Endodermal cell (in vitro differentiated cells): ENCODE results near the gene MICB. TPM values are rescaled to one million over a fixed set of nuclear protein-coding genes. Genes with fewer than 3 reads are reported as not detected.

Experiments used
- DNase-seq: peaks from one replicate; pipeline ENCODE4 v3.0.0-alpha.2; 2017
- H3K27ac ChIP-seq: 2 replicates; pipeline ENCODE4 v1.5.1; 2013; ENCODE audit warnings: mild to moderate bottlenecking, low read depth, low read length, moderate library complexity
- H3K27me3 ChIP-seq: 2 replicates; pipeline ENCODE4 v1.6.1; 2013; ENCODE audit warnings: mild to moderate bottlenecking, low read length, moderate library complexity; ENCODE audit not compliant: insufficient read depth, control insufficient read depth, poor library complexity, severe bottlenecking
- H3K36me3 ChIP-seq: 2 replicates; pipeline ENCODE4 v1.7.0; 2013; ENCODE audit warnings: mild to moderate bottlenecking, low read length, moderate library complexity; ENCODE audit not compliant: control insufficient read depth, insufficient read depth
- H3K4me1 ChIP-seq: one replicate; pipeline ENCODE4 v1.7.0; 2013; ENCODE audit warnings: low read length; ENCODE audit not compliant: control insufficient read depth, insufficient read depth
- H3K4me3 ChIP-seq: 2 replicates; pipeline ENCODE4 v1.5.1; 2013; ENCODE audit warnings: mild to moderate bottlenecking, low read length, moderate library complexity
- H3K9ac ChIP-seq: 2 replicates; pipeline ENCODE4 v1.6.1; 2013; ENCODE audit warnings: mild to moderate bottlenecking, low read length, moderate library complexity; ENCODE audit not compliant: poor library complexity, severe bottlenecking; ENCODE audit errors: extremely low read depth
- H3K9me3 ChIP-seq: 2 replicates; pipeline ENCODE4 v1.6.1; 2013; ENCODE audit warnings: mild to moderate bottlenecking, low read length, moderate library complexity; ENCODE audit not compliant: control insufficient read depth
- H3K27ac Mint-ChIP-seq: 2 replicates; pipeline ENCODE4 v1.8.0; 2020; ENCODE audit warnings: mixed read lengths
- H3K27me3 Mint-ChIP-seq: 2 replicates; pipeline ENCODE4 v1.8.0; 2021; ENCODE audit warnings: mild to moderate bottlenecking, mixed read lengths; ENCODE audit not compliant: insufficient read depth
- H3K36me3 Mint-ChIP-seq: 2 replicates; pipeline ENCODE4 v1.8.0; 2020; ENCODE audit warnings: low read depth, mixed read lengths
- H3K4me1 Mint-ChIP-seq: 2 replicates; pipeline ENCODE4 v1.8.0; 2020; ENCODE audit warnings: mixed read lengths
- H3K4me3 Mint-ChIP-seq: 2 replicates; pipeline ENCODE4 v1.8.0; 2020; ENCODE audit warnings: mild to moderate bottlenecking, moderate library complexity, mixed read lengths
- H3K9me3 Mint-ChIP-seq: 2 replicates; pipeline ENCODE4 v1.8.0; 2020; ENCODE audit warnings: mild to moderate bottlenecking, mixed read lengths
- WGBS, 2 experiments: methylation state at CpG; one replicate each; pipeline versions ENCODE4 v1.1.5 to v1.1.7; 2013; ENCODE audit warnings: missing lambda C conversion rate in 2 of 2, mixed read lengths in 1 of 2; ENCODE audit not compliant: insufficient coverage in 1 of 2, insufficient read length in 1 of 2; 5-methylcytosine and 5-hydroxymethylcytosine counted together
- total RNA-seq, 2 donors: library from RNA; stranded (reverse); fragmentation: NEBNext Ultra II Directional in 1 of 2; extraction: Animal tissue kit (Norgen Biotek cat#: 25700) in 1 of 2; gene quantifications; 2 replicates in 1 of 2; 3 replicates in 1 of 2; pipeline ENCODE4 v1.2.1, GENCODE V29; 2021
- TF ChIP-seq, protein P1 (sequence below): fragments of 200-600 bp; sonication (generic); conservative IDR thresholded peaks from 2 replicates; pipeline ENCODE4 v1.5.0; 2021; ENCODE audit warnings: antibody characterized with exemption, mild to moderate bottlenecking

Gene MICB
- total RNA-seq, 2 donors from 2014 or later: 8.2 to 8.5 TPM

DNA sequence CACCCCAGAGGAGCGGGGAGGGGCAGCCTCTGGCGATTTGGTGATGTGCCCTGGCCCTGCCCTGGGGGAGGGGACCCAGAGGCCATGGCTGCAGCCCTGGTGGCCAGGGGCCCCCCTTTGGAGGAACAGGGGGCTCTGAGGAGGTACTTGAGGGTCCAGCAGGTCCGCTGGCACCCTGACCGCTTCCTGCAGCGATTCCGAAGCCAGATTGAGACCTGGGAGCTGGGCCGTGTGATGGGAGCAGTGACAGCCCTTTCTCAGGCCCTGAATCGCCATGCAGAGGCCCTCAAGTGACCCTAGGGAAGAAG, 60.3 kb downstream of the MICB start:
- no peak overlapping the region for H3K27ac ChIP-seq
- 92 to 100% methylated on average over 5 to 8 of the region's 8 CpGs for WGBS, 2 experiments
- H3K4me3 ChIP-seq: no peak overlapping the region
- H3K9ac ChIP-seq: no peak overlapping the region
- no peak for DNase-seq
- H3K27ac Mint-ChIP-seq: no peak overlapping the region
- H3K4me1 ChIP-seq: no peaks in the 10 kb centered on the region
- no peak overlapping the region for H3K4me3 Mint-ChIP-seq
- no peaks in the 10 kb centered on the region for H3K9me3 Mint-ChIP-seq
- TF ChIP-seq, protein P1, sequence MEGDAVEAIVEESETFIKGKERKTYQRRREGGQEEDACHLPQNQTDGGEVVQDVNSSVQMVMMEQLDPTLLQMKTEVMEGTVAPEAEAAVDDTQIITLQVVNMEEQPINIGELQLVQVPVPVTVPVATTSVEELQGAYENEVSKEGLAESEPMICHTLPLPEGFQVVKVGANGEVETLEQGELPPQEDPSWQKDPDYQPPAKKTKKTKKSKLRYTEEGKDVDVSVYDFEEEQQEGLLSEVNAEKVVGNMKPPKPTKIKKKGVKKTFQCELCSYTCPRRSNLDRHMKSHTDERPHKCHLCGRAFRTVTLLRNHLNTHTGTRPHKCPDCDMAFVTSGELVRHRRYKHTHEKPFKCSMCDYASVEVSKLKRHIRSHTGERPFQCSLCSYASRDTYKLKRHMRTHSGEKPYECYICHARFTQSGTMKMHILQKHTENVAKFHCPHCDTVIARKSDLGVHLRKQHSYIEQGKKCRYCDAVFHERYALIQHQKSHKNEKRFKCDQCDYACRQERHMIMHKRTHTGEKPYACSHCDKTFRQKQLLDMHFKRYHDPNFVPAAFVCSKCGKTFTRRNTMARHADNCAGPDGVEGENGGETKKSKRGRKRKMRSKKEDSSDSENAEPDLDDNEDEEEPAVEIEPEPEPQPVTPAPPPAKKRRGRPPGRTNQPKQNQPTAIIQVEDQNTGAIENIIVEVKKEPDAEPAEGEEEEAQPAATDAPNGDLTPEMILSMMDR: no peak
- H3K9me3 ChIP-seq: no peaks in the 10 kb centered on the region
- peaks cover 19% of the 10 kb centered on the region for H3K36me3 Mint-ChIP-seq
- no peaks in the 10 kb centered on the region for H3K27me3 ChIP-seq
- no peaks in the 10 kb centered on the region for H3K27me3 Mint-ChIP-seq
- peaks cover 29% of the 10 kb centered on the region for H3K36me3 ChIP-seq
- H3K4me1 Mint-ChIP-seq: no peaks in the 10 kb centered on the region

DNA sequence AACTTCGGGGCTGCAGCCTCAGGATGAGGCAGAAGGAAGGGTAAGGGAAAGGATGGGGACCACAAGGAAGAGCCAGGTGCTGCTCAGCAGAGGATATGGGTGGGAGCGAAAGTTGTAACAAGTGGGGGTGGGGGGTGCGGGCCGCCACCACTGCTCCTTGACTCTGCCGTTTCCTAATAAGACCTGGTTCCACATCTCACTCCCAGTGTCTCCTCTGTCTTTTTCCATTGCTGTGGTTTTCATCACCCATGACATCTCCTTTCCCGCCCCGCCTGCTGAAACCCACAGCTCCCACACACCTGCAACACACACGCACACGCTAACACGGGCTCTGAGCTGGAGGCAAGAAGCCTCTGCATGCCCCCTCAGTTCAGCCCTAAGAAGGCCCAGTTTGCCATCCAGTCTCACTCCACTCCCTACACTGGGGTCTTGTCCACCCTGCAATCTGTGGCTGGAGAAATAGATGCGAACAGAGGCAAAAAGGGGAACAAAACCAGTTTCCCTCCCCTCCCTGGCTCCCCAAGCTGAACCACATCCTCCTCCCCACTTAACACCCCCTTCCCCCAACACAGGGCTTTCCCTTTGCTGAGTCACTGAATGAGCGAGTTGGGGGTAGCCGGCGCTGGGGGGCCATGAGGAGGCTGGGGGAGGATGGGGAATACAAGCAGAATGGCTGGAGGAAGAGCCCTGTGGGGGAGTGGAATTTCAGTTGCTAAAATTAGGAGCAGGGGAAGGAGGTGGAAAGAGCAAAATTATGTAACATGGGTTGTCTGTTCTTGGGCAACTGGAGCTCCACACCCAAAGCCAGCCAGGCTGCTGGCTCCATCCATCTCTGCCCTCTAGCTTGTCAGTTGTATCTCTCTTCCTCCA, 60.9 kb downstream of the MICB start:
- H3K4me3 ChIP-seq: no peak overlapping the region
- no peaks in the 10 kb centered on the region for H3K4me1 Mint-ChIP-seq
- WGBS, 2 experiments: 84 to 94% methylated on average over 2 to 14 of the region's 14 CpGs
- H3K27ac Mint-ChIP-seq: no peak overlapping the region
- peaks cover 18% of the 10 kb centered on the region for H3K36me3 Mint-ChIP-seq
- TF ChIP-seq, protein P1: no peak
- H3K4me3 Mint-ChIP-seq: no peak overlapping the region
- no peaks in the 10 kb centered on the region for H3K9me3 Mint-ChIP-seq
- no peaks in the 10 kb centered on the region for H3K4me1 ChIP-seq
- H3K27me3 ChIP-seq: no peaks in the 10 kb centered on the region
- no peak overlapping the region for H3K9ac ChIP-seq
- H3K9me3 ChIP-seq: no peaks in the 10 kb centered on the region
- peaks cover 28% of the 10 kb centered on the region for H3K36me3 ChIP-seq
- no peak overlapping the region for H3K27ac ChIP-seq
- no peak for DNase-seq
- no peaks in the 10 kb centered on the region for H3K27me3 Mint-ChIP-seq

DNA sequence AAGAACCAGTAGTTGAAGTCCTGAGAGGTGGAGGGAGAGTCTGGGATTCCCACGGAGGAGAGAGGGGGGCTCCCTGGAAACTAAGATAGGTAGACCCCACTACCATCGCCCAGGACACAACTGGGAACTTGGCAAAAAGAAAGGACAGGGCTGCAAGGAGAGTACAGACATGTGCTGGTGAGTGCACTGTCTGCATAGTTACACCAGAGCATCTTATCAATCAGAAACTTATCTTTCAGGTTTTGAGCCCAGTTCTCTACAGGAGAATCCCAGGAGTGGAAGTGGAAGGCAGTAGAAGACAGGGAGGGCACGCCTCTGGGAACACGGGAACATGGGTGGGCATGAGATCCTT, 61.6 kb downstream of the MICB start:
- no peaks in the 10 kb centered on the region for H3K27me3 ChIP-seq
- no peak overlapping the region for H3K4me3 ChIP-seq
- peaks cover 22% of the 10 kb centered on the region for H3K36me3 ChIP-seq
- H3K27ac ChIP-seq: no peak overlapping the region
- Mint-ChIP-seq H3K27ac (no peak overlapping the region), H3K9me3 (no peaks in the 10 kb centered on the region), H3K4me1 (no peaks in the 10 kb centered on the region), H3K36me3 (peaks cover 16% of the 10 kb centered on the region), H3K27me3 (no peaks in the 10 kb centered on the region), H3K4me3 (no peak overlapping the region)
- no peaks in the 10 kb centered on the region for H3K9me3 ChIP-seq
- DNase-seq: no peak
- H3K9ac ChIP-seq: no peak overlapping the region
- H3K4me1 ChIP-seq: no peaks in the 10 kb centered on the region
- TF ChIP-seq, protein P1: no peak
- WGBS, 2 experiments: 76 to 89% methylated on average over 2 to 4 of the region's 4 CpGs
